Prostate gland (tissue), 2 donors: Measurements from ENCODE around the gene DBN1.

Experiments
- CTCF ChIP-seq, 4 experiments: fragments of 200-600 bp in 2 of 4; fragments of 450-650 bp in 2 of 4; sonication (generic) in 2 of 4; IDR thresholded peaks; 1 replicate in 3 of 4; 2 replicates in 1 of 4; pipeline ENCODE4 v1.5.1; 2016 to 2019; ENCODE audit warnings: antibody characterized with exemption in 4 of 4, mild to moderate bottlenecking in 2 of 4, moderate library complexity in 2 of 4
- POLR2A ChIP-seq: fragments of 450-650 bp; IDR thresholded peaks from one replicate; pipeline ENCODE4 v1.6.1; 2016; ENCODE audit warnings: antibody characterized with exemption, mild to moderate bottlenecking
- POLR2AphosphoS5 ChIP-seq: sonication (generic); formaldehyde crosslinking; IDR thresholded peaks from one replicate; pipeline ENCODE4 v1.6.1; 2017; ENCODE audit warnings: antibody characterized with exemption

GRCh38 chr5:177452688-177453638 is 20.5 kb downstream of the DBN1 start:
- TF ChIP-seq CTCF (IDR thresholded peaks at IDR 0.05) (no peak), POLR2AphosphoS5 (no peak), POLR2A (no peak)
